LNCAP (cell line): ENCODE results near the gene PPP2R3C.

ENCODE experiments used
- CTCF ChIP-seq: fragments of 450-650 bp; IDR thresholded peaks from 2 replicates; pipeline ENCODE4 v1.5.1; 2017; ENCODE audit warnings: mild to moderate bottlenecking

Gene PPP2R3C

GRCh38 chr14:35088514-35088913 lies 33.3 kb downstream of the PPP2R3C start:
- no peak for TF ChIP-seq CTCF

- no peak for TF ChIP-seq CTCF
Observed at GRCh38 chr14:35085441-35085840, 36.3 kb downstream of the PPP2R3C start.

DNA sequence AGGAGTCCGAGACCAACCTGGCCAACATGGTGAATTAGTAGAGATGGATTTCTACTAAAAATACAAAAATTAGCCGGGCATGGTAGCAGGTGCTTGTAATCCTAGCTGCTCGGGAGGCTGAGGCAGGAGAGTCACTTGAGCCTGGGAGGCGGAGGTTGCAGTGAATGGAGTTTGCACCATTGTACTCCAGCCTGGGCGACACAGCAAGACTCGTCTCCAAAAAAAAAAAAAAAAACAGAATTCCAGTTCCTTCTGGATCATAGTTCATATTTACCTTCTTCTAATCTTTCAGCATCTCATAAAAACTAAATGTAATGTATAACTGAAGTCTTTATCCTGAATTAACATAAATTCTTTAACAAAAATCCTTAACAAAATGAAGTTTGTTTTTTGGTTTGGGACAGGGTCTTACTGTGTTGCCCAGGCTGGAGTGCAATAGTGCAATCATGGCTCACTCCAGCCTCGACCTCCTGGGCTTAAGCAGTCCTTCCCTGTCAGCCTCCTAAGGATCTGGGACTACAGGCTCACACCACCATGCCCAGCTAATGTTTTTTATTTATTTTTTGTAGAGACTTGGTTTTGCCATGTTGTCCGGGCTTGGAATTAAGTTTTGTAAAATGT lies 38.1 kb downstream of the PPP2R3C start:
- TF ChIP-seq CTCF = no peak

GRCh38 chr14:35079742-35080141 lies 42.0 kb downstream of the PPP2R3C start:
- no peak for TF ChIP-seq CTCF

DNA sequence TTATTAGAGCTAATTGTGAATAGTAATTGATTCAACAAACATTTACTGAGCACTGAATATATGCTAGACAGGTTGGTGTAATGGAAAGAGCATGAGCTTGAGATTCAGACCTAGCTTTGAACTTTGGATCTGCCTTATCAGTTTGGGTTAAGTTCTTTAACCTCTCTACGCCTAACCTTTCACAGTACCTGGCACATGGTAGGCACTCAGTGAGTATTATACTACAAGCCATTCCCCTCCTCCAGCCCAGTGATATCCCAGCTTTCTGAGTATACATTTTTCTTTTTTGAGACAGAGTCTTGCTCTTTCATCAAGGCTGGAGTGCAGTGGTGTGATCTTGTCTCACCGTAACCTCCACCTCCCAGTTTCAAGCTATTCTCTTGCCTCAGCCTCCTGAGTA lies 43.7 kb downstream of the PPP2R3C start:
- no peak for TF ChIP-seq CTCF

- TF ChIP-seq CTCF = no peak
Observed at GRCh38 chr14:35073486-35073885, 48.3 kb downstream of the PPP2R3C start.

- TF ChIP-seq CTCF = no peak
Observed at GRCh38 chr14:35072226-35072625, 49.6 kb downstream of the PPP2R3C start.
